IMR-90 (cell line): Measurements from ENCODE around the gene SLC5A11. TPM values are rescaled to one million over a fixed set of nuclear protein-coding genes. Genes with fewer than 3 reads are reported as not detected.

Experiments used
- ATAC-seq: fragments of 200-7000 bp; cut with Tn5 transposase; 2 replicates; pipeline ENCODE4 v1.9.1; 2020; ENCODE audit warnings: low read depth, mild to moderate bottlenecking, moderate library complexity
- BruUV-seq: library from RNA; stranded (reverse); fragments of 400-500 nt; replicated peaks from 2 replicates; lab custom pipeline; 2021; lab: Mats Ljungman, UMichigan
- CTCF ChIA-PET: fragments of 300-600 bp; formaldehyde crosslinking; extraction: SDS; loops from one replicate; lab custom pipeline; 2021; ENCODE audit warnings: antibody characterized with exemption; lab: Yijun Ruan, JAX
- POLR2A ChIA-PET: fragments of 300-600 bp; sonication (Branson Sonifier 250); formaldehyde crosslinking; loops from one replicate; lab custom pipeline; 2022; ENCODE audit warnings: antibody characterized with exemption; ENCODE audit not compliant: unreplicated experiment; lab: Charles Lee
- DNase-seq: peaks from one replicate; pipeline ENCODE4 v3.0.0; 2013
- H2AFZ ChIP-seq: replicated peaks from 2 replicates; pipeline ENCODE3; 2013; ENCODE audit warnings: low read length, mild to moderate bottlenecking; ENCODE audit not compliant: poor library complexity
- H2AK5ac ChIP-seq: 2 replicates; pipeline ENCODE4 v1.6.1; 2013; ENCODE audit warnings: low read depth, low read length, inconsistent platforms
- H2AK9ac ChIP-seq: replicated peaks from 2 replicates; pipeline ENCODE3; 2013; ENCODE audit warnings: mild to moderate bottlenecking, low read depth, low read length, moderate library complexity; ENCODE audit not compliant: poor library complexity
- H2BK120ac ChIP-seq: 2 replicates; pipeline ENCODE4 v1.6.1; 2013; ENCODE audit warnings: low read depth, low read length, inconsistent platforms
- H2BK15ac ChIP-seq: 3 replicates; pipeline ENCODE4 v1.6.1; 2013; ENCODE audit warnings: low read depth, low read length, inconsistent platforms
- H2BK20ac ChIP-seq: 2 replicates; pipeline ENCODE4 v1.6.1; 2013; ENCODE audit warnings: low read depth, mild to moderate bottlenecking, inconsistent platforms, low read length, moderate library complexity
- H2BK5ac ChIP-seq: 2 replicates; pipeline ENCODE4 v1.6.1; 2013; ENCODE audit warnings: mild to moderate bottlenecking, low read depth, low read length, inconsistent platforms; ENCODE audit not compliant: poor library complexity, severe bottlenecking
- H3K14ac ChIP-seq: replicated peaks from 2 replicates; pipeline ENCODE4 v1.6.1; 2013; ENCODE audit warnings: low read depth, low read length, inconsistent platforms
- H3K18ac ChIP-seq: 2 replicates; pipeline ENCODE4 v1.6.1; 2013; ENCODE audit warnings: low read depth, low read length, control low read depth
- H3K23ac ChIP-seq: 2 replicates; pipeline ENCODE4 v1.6.1; 2013; ENCODE audit warnings: low read depth, low read length, inconsistent platforms
- H3K27ac ChIP-seq: 2 replicates; pipeline ENCODE4 v1.5.1; 2013; ENCODE audit warnings: mild to moderate bottlenecking, control low read depth, low read length; ENCODE audit not compliant: insufficient read depth
- H3K27me3 ChIP-seq: 2 replicates; pipeline ENCODE4 v1.6.1; 2013; ENCODE audit warnings: low read length; ENCODE audit not compliant: control insufficient read depth, insufficient read depth
- H3K36me3 ChIP-seq: 2 replicates; pipeline ENCODE4 v1.6.1; 2013; ENCODE audit warnings: low read length, mixed read lengths; ENCODE audit not compliant: control insufficient read depth, insufficient read depth
- H3K4ac ChIP-seq: 2 replicates; pipeline ENCODE4 v1.6.1; 2013; ENCODE audit warnings: low read depth, low read length, inconsistent platforms
- H3K4me1 ChIP-seq: 2 replicates; pipeline ENCODE4 v1.6.1; 2013; ENCODE audit warnings: low read length, mixed read lengths; ENCODE audit not compliant: control insufficient read depth, insufficient read depth
- H3K4me2 ChIP-seq: 2 replicates; pipeline ENCODE4 v1.6.1; 2013; ENCODE audit warnings: low read depth, mild to moderate bottlenecking, control low read depth, low read length, moderate library complexity
- H3K4me3 ChIP-seq: 2 replicates; pipeline ENCODE4 v1.5.1; 2013; ENCODE audit warnings: low read depth, mild to moderate bottlenecking, control low read depth, low read length, moderate library complexity; ENCODE audit not compliant: insufficient read depth
- H3K56ac ChIP-seq: 2 replicates; pipeline ENCODE4 v1.6.1; 2013; ENCODE audit warnings: low read length, inconsistent platforms; ENCODE audit not compliant: insufficient read depth; ENCODE audit errors: extremely low read depth
- H3K79me1 ChIP-seq, 2 experiments: 2 replicates each; pipeline ENCODE4 v1.6.1; 2013; ENCODE audit warnings: low read length in 2 of 2, inconsistent platforms in 1 of 2, low read depth in 1 of 2
- H3K9ac ChIP-seq: 2 replicates; pipeline ENCODE4 v1.6.1; 2013; ENCODE audit warnings: low read depth, low read length, control low read depth
- H3K9me1 ChIP-seq: 2 replicates; pipeline ENCODE4 v1.6.1; 2013; ENCODE audit warnings: low read length, inconsistent platforms; ENCODE audit not compliant: insufficient read depth
- H3K9me3 ChIP-seq: 2 replicates; pipeline ENCODE4 v1.6.1; 2013; ENCODE audit warnings: low read length; ENCODE audit not compliant: control insufficient read depth, insufficient read depth
- H4K20me1 ChIP-seq: 2 replicates; pipeline ENCODE4 v1.6.1; 2013; ENCODE audit warnings: low read length, inconsistent platforms; ENCODE audit not compliant: insufficient read depth
- H4K5ac ChIP-seq: 2 replicates; pipeline ENCODE4 v1.6.1; 2013; ENCODE audit warnings: mild to moderate bottlenecking, low read depth, low read length, control low read depth
- H4K8ac ChIP-seq, 2 experiments: 2 replicates each; pipeline ENCODE4 v1.6.1; 2013; ENCODE audit warnings: low read depth in 2 of 2, low read length in 2 of 2, control low read depth in 1 of 2, inconsistent platforms in 1 of 2
- H4K91ac ChIP-seq: 2 replicates; pipeline ENCODE4 v1.6.1; 2013; ENCODE audit warnings: low read depth, low read length, inconsistent platforms; ENCODE audit not compliant: insufficient read depth
- CEBPB ChIP-seq: IDR thresholded peaks from 2 replicates; pipeline ENCODE4 v1.6.1; 2012; ENCODE audit warnings: low read depth, low read length, improper control_type of control experiment
- MAFK ChIP-seq: IDR thresholded peaks from 2 replicates; pipeline ENCODE4 v1.6.1; 2012; ENCODE audit warnings: low read depth, low read length, improper control_type of control experiment
- USF2 ChIP-seq: fragments of 150-350 bp; IDR thresholded peaks from 2 replicates; pipeline ENCODE4 v1.6.1; 2017; ENCODE audit warnings: mild to moderate bottlenecking, antibody characterized with exemption, low read length, low read depth
- WGBS, 2 experiments: methylation state at CpG; one replicate each; pipeline versions ENCODE4 v1.1.5 to v1.1.7; 2013; ENCODE audit warnings: missing lambda C conversion rate in 2 of 2; ENCODE audit not compliant: insufficient read length in 1 of 2; ENCODE audit errors: extremely low coverage in 2 of 2; 5-methylcytosine and 5-hydroxymethylcytosine counted together
- dilution Hi-C: fragments of 300-500 bp; cut with HindIII; formaldehyde crosslinking; loops from one replicate; pipeline ENCODE4 v1.14.3; 2018; ENCODE audit warnings: low sequenced_read_pairs; ENCODE audit not compliant: unreplicated experiment
- in situ Hi-C: fragments of 300-500 bp; cut with MboI; formaldehyde crosslinking; loops from 3 replicates; pipeline ENCODE4 v1.14.3; 2019; ENCODE audit warnings: low sequenced_read_pairs, inconsistent platforms, mixed read lengths
- intact Hi-C: fragments of 100-400 bp; cut with micrococcal nuclease; formaldehyde crosslinking; loops from 2 replicates; pipeline ENCODE4 v1.10.0; 2022
- polyA plus RNA-seq, 3 experiments: library from polyadenylated mRNA; depleted of rRNA; stranded (reverse); fragments of >200 nt; gene quantifications; 2 replicates each; pipeline ENCODE4 v1.2.3, GENCODE V29; 2012; ENCODE audit warnings: low replicate concordance in 1 of 3
- total RNA-seq: library from RNA; depleted of rRNA; stranded (reverse); fragments of >200 nt; gene quantifications from 2 replicates; pipeline ENCODE4 v1.2.3, GENCODE V29; 2012

SLC5A11 gene
- total and polyA plus RNA-seq, 2 of the 4 experiments (the other 2 are of a cell fraction): under 0.01 TPM; not detected in 1

GRCh38 chr16:24931091-24931490, 85.3 kb downstream of the SLC5A11 start:
- DNase-seq (no peak), ATAC-seq (no peak)
- no peak overlapping the region for H2BK5ac ChIP-seq
- H3K14ac ChIP-seq: no peak overlapping the region
- TF ChIP-seq CEBPB: no peak
- TF ChIP-seq USF2: no peak
- TF ChIP-seq MAFK: no peak
- H2BK15ac ChIP-seq: no peak overlapping the region
- H3K18ac ChIP-seq: no peak overlapping the region
- no peaks in the 10 kb centered on the region for H4K20me1 ChIP-seq
- H3K27ac ChIP-seq: no peak overlapping the region
- no TSS peak for BruUV-seq
- peaks cover 61% of the 10 kb centered on the region for H3K36me3 ChIP-seq
- no peaks in the 10 kb centered on the region for H3K9me3 ChIP-seq
- H3K79me1 ChIP-seq: peaks cover 6 to 47% of the 10 kb centered on the region in 2 experiments
- no peak overlapping the region for H2AK5ac ChIP-seq
- no peak overlapping the region for H4K8ac ChIP-seq
- no peaks in the 10 kb centered on the region for H3K27me3 ChIP-seq
- intact Hi-C loops (no loop called here), dilution Hi-C loops (no loop called here), in situ Hi-C loops (loop anchor here (25.0 kb wide), 1 partner anchor 369 kb away; no protein-coding TSS in a partner anchor)
- no peak overlapping the region for H4K91ac ChIP-seq
- no peaks in the 10 kb centered on the region for H3K4me1 ChIP-seq
- H2BK120ac ChIP-seq: no peak overlapping the region
- H2AFZ ChIP-seq: no peak overlapping the region
- no peak overlapping the region for H3K4me3 ChIP-seq
- WGBS, 2 experiments: 96% methylated on average over 4 of the region's 12 CpGs; no CpG with 5 or more reads in 1 of the 2 experiments
- H2AK9ac ChIP-seq: no peak overlapping the region
- CTCF ChIA-PET: no interaction called here
- POLR2A ChIA-PET: no interaction called here
- H3K56ac ChIP-seq: no peak overlapping the region
- no peak overlapping the region for H2BK20ac ChIP-seq
- no peak overlapping the region for H4K5ac ChIP-seq
- 0 out of 2 replicates have a peak, but pooled peaks cover 2% of the 10 kb centered on the region for H3K9me1 ChIP-seq
- H3K23ac ChIP-seq: no peak overlapping the region
- no peak overlapping the region for H3K4ac ChIP-seq
- no peak overlapping the region for H3K4me2 ChIP-seq
- no peak overlapping the region for H3K9ac ChIP-seq
